Measurements from ENCODE around the gene ELOVL5.

ELOVL5 gene

DNA sequence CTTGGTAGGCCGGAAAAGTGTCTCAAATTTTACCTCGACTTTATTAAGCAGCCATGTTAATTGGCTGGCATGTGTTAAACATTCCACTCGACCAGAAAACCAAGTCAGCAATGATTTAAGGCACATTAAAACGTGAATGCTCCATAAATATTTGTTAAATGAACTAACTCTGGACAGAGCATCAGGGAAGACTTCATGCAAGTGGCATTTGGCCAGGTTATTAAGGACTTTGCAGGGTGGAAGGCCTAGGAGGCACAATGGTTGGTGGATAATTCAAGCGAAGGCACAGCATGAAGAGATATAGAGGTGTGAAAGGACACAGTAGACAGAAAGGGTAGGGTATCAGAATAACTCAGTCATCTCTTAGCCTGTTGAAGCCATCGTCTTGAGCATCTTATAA is 23.0 kb downstream of the ELOVL5 start:
- Histone ChIP-seq H2AK5ac (ENCODE audit: low read depth, low read length) (no peak overlapping the region), H3K4me3 (ENCODE audit: low read length in 2 of 2) (no peak overlapping the region), H3K4me2 (ENCODE audit: insufficient read depth, low read length, poor library complexity, severe bottlenecking) (no peak overlapping the region), H3K36me3 (replicated peaks in 1 of 2; ENCODE audit: control insufficient read depth in 2 of 2, insufficient read depth in 2 of 2, low read length in 2 of 2) (peaks cover 0 to 21% of the 10 kb centered on the region in 2 donors), H3K14ac (ENCODE audit: low read length) (no peak overlapping the region), H3K4me1 (ENCODE audit: control insufficient read depth in 2 of 2, insufficient read depth in 1 of 2, low read depth in 1 of 2, low read length in 2 of 2) (peaks cover 0 to 6% of the 10 kb centered on the region in 2 donors), H3K18ac (ENCODE audit: low read length) (no peak overlapping the region), H4K8ac (ENCODE audit: low read depth, low read length) (no peak overlapping the region), H3K79me1 (ENCODE audit: low read depth, low read length) (no peaks in the 10 kb centered on the region), H2BK5ac (ENCODE audit: low read length) (no peak overlapping the region), H3K9me3 (replicated peaks in 1 of 2; ENCODE audit: control insufficient read depth in 2 of 2, insufficient read depth in 1 of 2, low read depth in 1 of 2, low read length in 2 of 2) (peaks cover 0 to 5% of the 10 kb centered on the region in 2 donors), H2AFZ (ENCODE audit: low read length) (no peak overlapping the region), H3K27ac (replicated peaks; ENCODE audit: low read length) (no peak overlapping the region), H2BK120ac (ENCODE audit: low read depth, low read length) (no peak overlapping the region), H4K91ac (ENCODE audit: low read depth, low read length, poor library complexity) (no peak overlapping the region), H2BK15ac (ENCODE audit: low read length) (no peak overlapping the region), H3K9ac (ENCODE audit: low read depth, low read length, poor library complexity) (no peak overlapping the region), H3K4ac (ENCODE audit: low read length) (no peak overlapping the region), H2BK12ac (ENCODE audit: low read length) (no peak overlapping the region), H3K27me3 (ENCODE audit: control insufficient read depth in 3 of 3, insufficient read depth in 3 of 3, low read depth in 1 of 3, low read length in 3 of 3) (no peaks in the 10 kb centered on the region), H3K23ac (ENCODE audit: low read depth, low read length, poor library complexity) (no peak overlapping the region)
- no CpG with 5 or more reads among the region's 6 CpGs for WGBS, 2 donors (ENCODE audit: extremely low coverage in 2 of 2, insufficient read length in 2 of 2, insufficient replicate concordance in 1 of 2)
- DNase-seq (ENCODE audit: low spot score): no peak

- no peaks in the 10 kb centered on the region for H3K27me3 ChIP-seq (ENCODE audit: control insufficient read depth in 3 of 3, insufficient read depth in 3 of 3, low read depth in 1 of 3, low read length in 3 of 3)
- H3K4me3 ChIP-seq (ENCODE audit: low read length in 2 of 2): no peak overlapping the region
- no peak overlapping the region for H2BK5ac ChIP-seq (ENCODE audit: low read length)
- no peak overlapping the region for H3K9ac ChIP-seq (ENCODE audit: low read depth, low read length, poor library complexity)
- H3K4ac ChIP-seq (ENCODE audit: low read length): no peak overlapping the region
- no peak overlapping the region for H2AFZ ChIP-seq (ENCODE audit: low read length)
- DNase-seq (ENCODE audit: low spot score): no peak
- H2BK12ac ChIP-seq (ENCODE audit: low read length): no peak overlapping the region
- H2BK15ac ChIP-seq (ENCODE audit: low read length): no peak overlapping the region
- H3K9me3 ChIP-seq (replicated peaks in 1 of 2; ENCODE audit: control insufficient read depth in 2 of 2, insufficient read depth in 1 of 2, low read depth in 1 of 2, low read length in 2 of 2): peaks cover 0 to 7% of the 10 kb centered on the region in 2 donors
- peaks cover 0 to 6% of the 10 kb centered on the region in 2 donors for H3K4me1 ChIP-seq (ENCODE audit: control insufficient read depth in 2 of 2, insufficient read depth in 1 of 2, low read depth in 1 of 2, low read length in 2 of 2)
- no peak overlapping the region for H3K23ac ChIP-seq (ENCODE audit: low read depth, low read length, poor library complexity)
- WGBS, 2 donors (ENCODE audit: extremely low coverage in 2 of 2, insufficient read length in 2 of 2, insufficient replicate concordance in 1 of 2): no CpG with 5 or more reads among the region's 8 CpGs
- no peaks in the 10 kb centered on the region for H3K79me1 ChIP-seq (ENCODE audit: low read depth, low read length)
- H2BK120ac ChIP-seq (ENCODE audit: low read depth, low read length): no peak overlapping the region
- no peak overlapping the region for H4K8ac ChIP-seq (ENCODE audit: low read depth, low read length)
- no peak overlapping the region for H4K91ac ChIP-seq (ENCODE audit: low read depth, low read length, poor library complexity)
- no peak overlapping the region for H3K18ac ChIP-seq (ENCODE audit: low read length)
- H3K36me3 ChIP-seq (replicated peaks in 1 of 2; ENCODE audit: control insufficient read depth in 2 of 2, insufficient read depth in 2 of 2, low read length in 2 of 2): peaks cover 0 to 21% of the 10 kb centered on the region in 2 donors
- H3K14ac ChIP-seq (ENCODE audit: low read length): no peak overlapping the region
- H2AK5ac ChIP-seq (ENCODE audit: low read depth, low read length): no peak overlapping the region
- no peak overlapping the region for H3K4me2 ChIP-seq (ENCODE audit: insufficient read depth, low read length, poor library complexity, severe bottlenecking)
- no peak overlapping the region for H3K27ac ChIP-seq (replicated peaks; ENCODE audit: low read length)
These were observed 26.3 kb downstream of the ELOVL5 start for GRCh38 chr6:53322188-53323029.

- Histone ChIP-seq H3K9ac (ENCODE audit: low read depth, low read length, poor library complexity) (no peak overlapping the region), H2AK5ac (ENCODE audit: low read depth, low read length) (no peak overlapping the region)
These were observed 27.0 kb downstream of the ELOVL5 start for GRCh38 chr6:53321701-53322100.

DNA sequence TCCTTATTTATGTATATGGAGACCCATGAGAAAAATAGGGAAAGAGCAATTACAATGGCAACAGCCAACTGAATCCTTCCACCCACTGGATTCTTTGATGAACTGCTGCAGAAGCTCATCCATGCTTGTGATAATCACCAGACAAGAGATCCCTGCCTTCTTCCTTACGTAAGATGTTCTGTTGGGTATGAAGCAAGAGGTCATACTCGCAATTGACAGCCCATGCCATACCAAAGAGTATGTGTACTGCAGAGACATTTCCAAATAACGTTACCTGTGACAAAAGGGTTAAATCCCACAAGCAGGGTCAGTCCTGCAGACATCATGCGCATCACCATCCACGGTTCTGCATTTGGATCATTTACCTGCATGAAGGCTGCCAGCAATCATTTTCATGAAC is 27.8 kb downstream of the ELOVL5 start:
- Histone ChIP-seq H3K4ac (ENCODE audit: low read length) (no peak overlapping the region), H3K27me3 (ENCODE audit: control insufficient read depth in 3 of 3, insufficient read depth in 3 of 3, low read depth in 1 of 3, low read length in 3 of 3) (no peaks in the 10 kb centered on the region), H3K9ac (ENCODE audit: low read depth, low read length, poor library complexity) (no peak overlapping the region), H3K4me1 (ENCODE audit: control insufficient read depth in 2 of 2, insufficient read depth in 1 of 2, low read depth in 1 of 2, low read length in 2 of 2) (peaks cover 0 to 6% of the 10 kb centered on the region in 2 donors), H2BK5ac (ENCODE audit: low read length) (no peak overlapping the region), H3K9me3 (replicated peaks in 1 of 2; ENCODE audit: control insufficient read depth in 2 of 2, insufficient read depth in 1 of 2, low read depth in 1 of 2, low read length in 2 of 2) (peaks cover 0 to 6% of the 10 kb centered on the region in 2 donors), H2BK15ac (ENCODE audit: low read length) (no peak overlapping the region), H2BK120ac (ENCODE audit: low read depth, low read length) (no peak overlapping the region), H4K8ac (ENCODE audit: low read depth, low read length) (no peak overlapping the region), H3K23ac (ENCODE audit: low read depth, low read length, poor library complexity) (no peak overlapping the region), H4K91ac (ENCODE audit: low read depth, low read length, poor library complexity) (no peak overlapping the region), H3K36me3 (replicated peaks in 1 of 2; ENCODE audit: control insufficient read depth in 2 of 2, insufficient read depth in 2 of 2, low read length in 2 of 2) (peaks cover 0 to 16% of the 10 kb centered on the region in 2 donors), H2AFZ (ENCODE audit: low read length) (no peak overlapping the region), H2BK12ac (ENCODE audit: low read length) (no peak overlapping the region), H3K18ac (ENCODE audit: low read length) (no peak overlapping the region), H3K4me2 (ENCODE audit: insufficient read depth, low read length, poor library complexity, severe bottlenecking) (no peak overlapping the region), H3K27ac (replicated peaks; ENCODE audit: low read length) (no peak overlapping the region), H3K79me1 (ENCODE audit: low read depth, low read length) (no peaks in the 10 kb centered on the region), H3K14ac (ENCODE audit: low read length) (no peak overlapping the region), H2AK5ac (ENCODE audit: low read depth, low read length) (no peak overlapping the region), H3K4me3 (ENCODE audit: low read length in 2 of 2) (no peak overlapping the region)
- DNase-seq (ENCODE audit: low spot score): no peak
- WGBS, 2 donors (ENCODE audit: extremely low coverage in 2 of 2, insufficient read length in 2 of 2, insufficient replicate concordance in 1 of 2): no CpG with 5 or more reads among the region's 5 CpGs

More at GRCh38 chr6:53321701-53322100, 27.0 kb downstream of the ELOVL5 start:
- Histone ChIP-seq H2BK5ac (ENCODE audit: low read length) (no peak overlapping the region), H3K4me3 (ENCODE audit: low read length in 2 of 2) (no peak overlapping the region), H3K4me2 (ENCODE audit: insufficient read depth, low read length, poor library complexity, severe bottlenecking) (no peak overlapping the region), H3K79me1 (ENCODE audit: low read depth, low read length) (no peaks in the 10 kb centered on the region), H2BK15ac (ENCODE audit: low read length) (no peak overlapping the region), H2AFZ (ENCODE audit: low read length) (no peak overlapping the region), H4K8ac (ENCODE audit: low read depth, low read length) (no peak overlapping the region), H3K4ac (ENCODE audit: low read length) (no peak overlapping the region), H4K91ac (ENCODE audit: low read depth, low read length, poor library complexity) (no peak overlapping the region), H3K23ac (ENCODE audit: low read depth, low read length, poor library complexity) (no peak overlapping the region), H3K27ac (replicated peaks; ENCODE audit: low read length) (no peak overlapping the region), H3K9me3 (replicated peaks in 1 of 2; ENCODE audit: control insufficient read depth in 2 of 2, insufficient read depth in 1 of 2, low read depth in 1 of 2, low read length in 2 of 2) (peaks cover 0 to 7% of the 10 kb centered on the region in 2 donors), H2BK12ac (ENCODE audit: low read length) (no peak overlapping the region), H2BK120ac (ENCODE audit: low read depth, low read length) (no peak overlapping the region), H3K36me3 (replicated peaks in 1 of 2; ENCODE audit: control insufficient read depth in 2 of 2, insufficient read depth in 2 of 2, low read length in 2 of 2) (peaks cover 0 to 16% of the 10 kb centered on the region in 2 donors), H3K27me3 (ENCODE audit: control insufficient read depth in 3 of 3, insufficient read depth in 3 of 3, low read depth in 1 of 3, low read length in 3 of 3) (no peaks in the 10 kb centered on the region), H3K18ac (ENCODE audit: low read length) (no peak overlapping the region), H3K4me1 (ENCODE audit: control insufficient read depth in 2 of 2, insufficient read depth in 1 of 2, low read depth in 1 of 2, low read length in 2 of 2) (peaks cover 0 to 6% of the 10 kb centered on the region in 2 donors), H3K14ac (ENCODE audit: low read length) (no peak overlapping the region)
- DNase-seq (ENCODE audit: low spot score): no peak
- WGBS, 2 donors (ENCODE audit: extremely low coverage in 2 of 2, insufficient read length in 2 of 2, insufficient replicate concordance in 1 of 2): no CpG with 5 or more reads among the region's 2 CpGs
